Karpas-422 (cell line): Measurements from ENCODE around the gene FCHSD2. TPM values are rescaled to one million over a fixed set of nuclear protein-coding genes. Genes with fewer than 3 reads are reported as not detected.

ENCODE experiments used
- DNase-seq: peaks from one replicate; pipeline ENCODE4 v3.0.0-alpha.2; 2015
- H2AFZ ChIP-seq: fragments of 200-600 bp; sonication (generic); 2 replicates; pipeline ENCODE4 v1.6.1; 2014; ENCODE audit warnings: antibody characterized with exemption, low read length, mixed read lengths
- H3K27ac ChIP-seq: fragments of 200-600 bp; sonication (generic); 2 replicates; pipeline ENCODE4 v1.5.1; 2014; ENCODE audit warnings: mild to moderate bottlenecking, low read length, moderate library complexity
- H3K27me3 ChIP-seq: fragments of 200-600 bp; sonication (generic); 2 replicates; pipeline ENCODE4 v1.6.1; 2014; ENCODE audit warnings: low read length, mixed read lengths
- H3K36me3 ChIP-seq: fragments of 200-600 bp; sonication (generic); 2 replicates; pipeline ENCODE4 v1.6.1; 2014; ENCODE audit warnings: low read length, mixed read lengths; ENCODE audit not compliant: insufficient read depth
- H3K4me1 ChIP-seq: fragments of 200-600 bp; sonication (generic); 2 replicates; pipeline ENCODE4 v1.6.1; 2014; ENCODE audit warnings: mild to moderate bottlenecking, low read length, mixed read lengths
- H3K4me2 ChIP-seq: fragments of 200-600 bp; sonication (generic); 2 replicates; pipeline ENCODE4 v1.6.1; 2014; ENCODE audit warnings: low read length, low read depth, mild to moderate bottlenecking; ENCODE audit not compliant: poor library complexity, severe bottlenecking
- H3K4me3 ChIP-seq: fragments of 200-600 bp; sonication (generic); 2 replicates; pipeline ENCODE4 v1.5.1; 2014; ENCODE audit warnings: mild to moderate bottlenecking, antibody characterized with exemption, low read length, mixed read lengths
- H3K79me2 ChIP-seq: fragments of 200-600 bp; sonication (generic); 2 replicates; pipeline ENCODE4 v1.6.1; 2014; ENCODE audit warnings: mild to moderate bottlenecking, low read length, mixed read lengths
- H3K9ac ChIP-seq: fragments of 200-600 bp; sonication (generic); 2 replicates; pipeline ENCODE4 v1.6.0; 2014; ENCODE audit warnings: low read length
- H3K9me2 ChIP-seq: fragments of 200-600 bp; sonication (generic), shearing (Covaris generic); replicated peaks from 2 replicates; pipeline ENCODE4 v1.6.0; 2014; ENCODE audit warnings: mild to moderate bottlenecking, low read length, moderate library complexity; ENCODE audit not compliant: insufficient read depth
- H3K9me3 ChIP-seq: fragments of 300-700, 200-600 bp; sonication (generic); 2 replicates; pipeline ENCODE4 v1.6.1; 2014; ENCODE audit warnings: low read length, mixed read lengths
- H4K20me1 ChIP-seq: fragments of 200-600 bp; sonication (generic); 2 replicates; pipeline ENCODE4 v1.6.1; 2014; ENCODE audit warnings: mild to moderate bottlenecking, antibody characterized with exemption, low read length, low read depth; ENCODE audit not compliant: insufficient read depth
- total RNA-seq: library from RNA; depleted of rRNA; stranded (reverse); fragments of >200 nt; shearing (Covaris generic); gene quantifications from 2 replicates; pipeline ENCODE4 v1.2.3, GENCODE V29; 2014; ENCODE audit warnings: low replicate concordance

The FCHSD2 gene
- total RNA-seq, 1 experiment from 2014 or later, result 48.2 TPM

DNA sequence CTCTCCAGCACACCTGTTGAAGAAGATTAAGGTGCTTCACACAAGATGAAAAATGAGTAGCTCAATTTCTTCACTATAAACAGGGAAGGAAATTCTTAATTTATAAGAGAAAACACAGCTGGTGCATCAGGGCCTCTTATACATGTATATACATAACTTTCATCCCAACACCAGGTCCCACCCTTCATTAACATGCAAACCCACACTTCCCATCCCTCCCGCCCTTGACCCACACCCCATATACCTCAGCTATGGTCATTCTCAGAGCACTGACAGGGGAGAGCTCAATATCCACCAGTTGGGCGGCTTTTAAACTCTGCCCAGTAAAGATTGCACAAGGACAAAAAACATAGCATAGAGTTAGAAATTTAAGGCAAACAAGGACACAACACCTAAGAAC, 242.1 kb downstream of the FCHSD2 start:
- Histone ChIP-seq H3K4me1 (no peaks in the 10 kb centered on the region), H3K36me3 (peaks cover 9% of the 10 kb centered on the region; the same call in 1 of the 2 replicates), H3K27ac (no peak overlapping the region), H3K4me3 (no peak overlapping the region), H2AFZ (no peak overlapping the region), H3K4me2 (no peak overlapping the region), H3K27me3 (no peaks in the 10 kb centered on the region), H3K79me2 (peaks cover 17% of the 10 kb centered on the region), H3K9me2 (no peaks in the 10 kb centered on the region), H3K9me3 (no peaks in the 10 kb centered on the region), H3K9ac (no peak overlapping the region), H4K20me1 (no peaks in the 10 kb centered on the region)
- DNase-seq, result no peak

DNA sequence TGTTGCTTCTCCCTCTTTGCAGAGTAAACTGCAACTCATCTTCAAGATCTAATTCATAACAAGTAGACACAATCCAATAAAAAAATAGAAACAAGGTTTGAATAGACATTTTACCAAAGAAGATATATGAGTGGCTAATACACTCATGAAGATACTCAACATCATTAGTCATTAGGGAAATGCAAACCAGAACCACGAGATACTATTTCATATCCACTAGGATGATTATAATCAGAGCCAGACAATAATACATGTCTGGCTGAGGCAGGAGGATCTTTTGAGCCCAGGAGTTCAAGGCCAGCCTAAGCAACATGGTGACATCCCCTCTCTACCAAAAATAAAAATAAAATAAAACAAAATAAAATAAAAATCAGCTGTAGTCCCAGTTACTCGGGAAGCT, 242.9 kb downstream of the FCHSD2 start:
- no peaks in the 10 kb centered on the region for H3K9me3 ChIP-seq
- no peak overlapping the region for H3K9ac ChIP-seq
- H3K9me2 ChIP-seq, result no peaks in the 10 kb centered on the region
- peaks cover 9% of the 10 kb centered on the region; the same call in 1 of the 2 replicates for H3K36me3 ChIP-seq
- peaks cover 20% of the 10 kb centered on the region for H3K79me2 ChIP-seq
- no peak overlapping the region for H2AFZ ChIP-seq
- no peaks in the 10 kb centered on the region for H3K4me1 ChIP-seq
- no peak overlapping the region for H3K4me3 ChIP-seq
- H3K27me3 ChIP-seq, result no peaks in the 10 kb centered on the region
- no peak for DNase-seq
- H4K20me1 ChIP-seq, result no peaks in the 10 kb centered on the region
- no peak overlapping the region for H3K27ac ChIP-seq
- H3K4me2 ChIP-seq, result no peak overlapping the region

DNA sequence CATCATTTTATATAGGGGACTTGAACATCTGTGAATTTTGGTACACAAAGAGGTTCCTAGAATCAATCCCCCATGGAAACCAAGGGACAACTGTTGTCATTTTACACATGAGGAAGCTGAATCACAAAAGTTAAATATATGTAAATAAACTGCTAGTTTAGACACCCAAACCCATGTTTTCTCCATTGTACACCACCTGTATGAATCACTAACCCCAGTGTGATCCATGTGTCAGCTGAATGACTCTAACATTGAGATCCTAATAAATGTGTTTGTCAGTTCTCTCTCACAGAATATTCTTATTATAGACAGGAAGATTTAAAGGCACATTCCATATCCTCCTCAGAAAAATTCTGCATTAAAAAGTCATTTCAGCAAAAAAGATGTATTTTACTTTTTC, 244.6 kb downstream of the FCHSD2 start:
- no peak overlapping the region for H3K9ac ChIP-seq
- peaks cover 12% of the 10 kb centered on the region; the same call in 1 of the 2 replicates for H3K36me3 ChIP-seq
- H3K4me2 ChIP-seq, result no peak overlapping the region
- no peaks in the 10 kb centered on the region for H3K9me3 ChIP-seq
- H3K4me3 ChIP-seq, result no peak overlapping the region
- no peak overlapping the region for H2AFZ ChIP-seq
- no peak overlapping the region for H3K27ac ChIP-seq
- H3K79me2 ChIP-seq, result peaks cover 14% of the 10 kb centered on the region
- H4K20me1 ChIP-seq, result no peaks in the 10 kb centered on the region
- H3K4me1 ChIP-seq, result no peaks in the 10 kb centered on the region
- no peaks in the 10 kb centered on the region for H3K27me3 ChIP-seq
- H3K9me2 ChIP-seq, result no peaks in the 10 kb centered on the region
- no peak for DNase-seq

DNA sequence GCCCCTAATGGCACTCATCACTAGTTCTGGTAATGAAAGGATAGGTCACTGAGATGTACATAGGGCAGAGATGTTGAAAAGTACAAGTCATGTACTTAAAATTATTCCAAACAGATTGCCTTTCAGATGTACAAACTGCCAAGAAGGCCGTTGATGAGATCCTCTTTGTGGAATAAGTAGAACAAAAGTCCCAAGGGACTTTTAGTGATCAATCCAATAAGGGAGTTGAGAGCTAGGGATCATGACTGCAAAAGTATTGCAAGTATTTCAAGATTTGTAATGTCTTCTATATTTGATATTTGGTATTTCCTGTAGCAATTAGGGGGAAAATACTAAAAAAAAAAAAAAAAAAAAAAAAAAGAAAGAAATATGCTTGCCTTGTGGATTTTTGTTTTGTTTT, 245.7 kb downstream of the FCHSD2 start:
- H4K20me1 ChIP-seq, result no peaks in the 10 kb centered on the region
- H3K9me2 ChIP-seq, result no peaks in the 10 kb centered on the region
- H3K27me3 ChIP-seq, result no peaks in the 10 kb centered on the region
- H3K4me2 ChIP-seq, result no peak overlapping the region
- H3K79me2 ChIP-seq, result peaks cover 18% of the 10 kb centered on the region
- H2AFZ ChIP-seq, result no peak overlapping the region
- no peak overlapping the region for H3K27ac ChIP-seq
- no peak overlapping the region for H3K9ac ChIP-seq
- DNase-seq, result no peak
- peaks cover 10% of the 10 kb centered on the region; the same call in 1 of the 2 replicates for H3K36me3 ChIP-seq
- no peak overlapping the region for H3K4me3 ChIP-seq
- H3K9me3 ChIP-seq, result no peaks in the 10 kb centered on the region
- H3K4me1 ChIP-seq, result no peaks in the 10 kb centered on the region

DNA sequence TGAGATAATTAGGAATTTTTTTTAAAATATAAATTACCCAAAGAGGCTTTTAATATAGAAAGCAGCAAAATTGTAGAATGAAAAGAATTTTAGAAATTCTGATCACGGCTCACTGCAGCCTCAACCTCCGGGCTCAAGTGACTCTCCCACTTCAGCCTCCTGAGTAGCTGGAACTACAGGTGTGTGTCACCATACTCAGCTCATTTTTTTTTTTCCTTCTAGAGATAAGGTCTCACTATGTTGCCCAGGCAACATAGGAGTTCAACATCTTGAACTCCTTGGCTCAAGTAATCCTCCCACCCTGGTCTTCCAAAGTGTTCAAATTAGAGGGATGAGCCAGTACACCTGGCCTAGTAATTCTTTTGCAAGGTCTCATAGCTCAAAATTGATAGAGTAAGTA, 251.2 kb downstream of the FCHSD2 start:
- DNase-seq, result no peak
- Histone ChIP-seq H3K9ac (no peak overlapping the region), H3K27ac (no peak overlapping the region), H2AFZ (no peak overlapping the region), H3K27me3 (no peaks in the 10 kb centered on the region), H3K4me1 (no peaks in the 10 kb centered on the region), H3K4me2 (no peak overlapping the region), H3K9me3 (no peaks in the 10 kb centered on the region), H3K9me2 (no peaks in the 10 kb centered on the region), H3K36me3 (peaks cover 26% of the 10 kb centered on the region), H3K4me3 (no peak overlapping the region), H4K20me1 (no peaks in the 10 kb centered on the region), H3K79me2 (peaks cover 11% of the 10 kb centered on the region; the same call in 1 of the 2 replicates)

DNA sequence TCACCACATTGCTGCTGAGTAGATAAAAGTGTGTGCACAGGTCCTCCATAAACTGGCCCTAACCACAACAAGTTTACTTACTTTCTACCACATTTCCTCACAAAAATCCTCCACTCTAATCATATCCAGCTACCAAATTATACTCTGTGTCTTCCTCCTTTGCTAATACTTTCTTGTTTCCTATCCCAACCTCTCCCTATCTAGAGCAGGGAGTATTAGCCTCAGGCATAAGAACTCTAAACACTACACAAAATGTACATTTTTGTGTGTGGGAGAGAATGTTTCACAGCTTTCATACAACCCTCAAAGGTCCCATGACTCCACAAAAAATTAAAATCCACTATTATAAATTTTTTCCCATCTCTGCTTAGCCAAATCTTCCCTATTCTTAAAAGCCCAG, 255.5 kb downstream of the FCHSD2 start:
- no peak for DNase-seq
- Histone ChIP-seq H3K9me2 (no peaks in the 10 kb centered on the region), H3K9me3 (no peaks in the 10 kb centered on the region), H3K4me3 (no peak overlapping the region), H2AFZ (no peak overlapping the region), H4K20me1 (no peaks in the 10 kb centered on the region), H3K4me1 (no peaks in the 10 kb centered on the region), H3K9ac (no peak overlapping the region), H3K27me3 (no peaks in the 10 kb centered on the region), H3K36me3 (peaks cover 48% of the 10 kb centered on the region), H3K4me2 (no peak overlapping the region), H3K27ac (no peak overlapping the region), H3K79me2 (peaks cover 20% of the 10 kb centered on the region; the same call in 1 of the 2 replicates)

DNA sequence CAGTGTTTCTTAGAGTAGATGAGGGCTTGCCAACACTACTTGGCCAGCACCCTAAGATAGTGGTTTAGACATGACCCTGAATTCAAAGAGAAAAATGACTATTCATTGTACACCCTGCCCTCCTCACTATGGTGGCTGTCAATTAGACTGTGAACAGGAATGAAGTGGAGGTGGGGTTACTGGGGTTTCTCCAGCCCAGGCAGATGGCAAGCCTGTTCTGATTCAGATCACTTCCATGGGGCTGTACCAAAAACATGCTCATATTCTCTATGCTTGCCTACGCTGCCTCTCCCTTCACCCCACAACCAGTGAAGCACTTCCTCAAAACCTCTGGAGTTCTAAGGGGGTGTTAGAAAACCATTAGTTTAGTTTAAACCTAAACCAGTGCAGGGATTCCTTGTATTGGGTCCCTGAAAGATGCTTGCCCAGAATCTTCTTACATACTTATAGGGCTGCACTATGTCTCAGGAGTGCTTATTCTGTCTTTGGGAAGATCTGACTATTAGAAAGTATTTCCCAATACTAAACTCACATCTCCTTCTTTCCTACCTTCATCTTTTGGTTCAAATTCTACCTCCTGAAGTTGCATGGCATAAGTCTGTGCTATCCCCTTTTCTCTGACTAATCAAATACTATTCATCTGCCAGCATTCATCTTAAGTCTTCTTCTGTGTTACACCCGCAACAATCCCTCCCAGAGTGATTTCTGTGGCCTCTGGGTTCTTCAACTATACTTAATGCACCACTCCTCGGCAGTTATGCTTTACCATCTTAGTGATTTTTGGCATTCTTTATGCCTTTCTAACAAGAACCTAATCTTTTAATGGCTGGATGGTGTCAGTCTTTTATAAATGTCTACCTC, 256.1 kb downstream of the FCHSD2 start:
- peaks cover 27% of the 10 kb centered on the region; the same call in 1 of the 2 replicates for H3K79me2 ChIP-seq
- H3K9ac ChIP-seq, result no peak overlapping the region
- no peak overlapping the region for H2AFZ ChIP-seq
- no peaks in the 10 kb centered on the region for H3K27me3 ChIP-seq
- H3K27ac ChIP-seq, result no peak overlapping the region
- peaks cover 54% of the 10 kb centered on the region for H3K36me3 ChIP-seq
- H3K4me2 ChIP-seq, result no peak overlapping the region
- no peaks in the 10 kb centered on the region for H3K4me1 ChIP-seq
- DNase-seq, result no peak
- H4K20me1 ChIP-seq, result no peaks in the 10 kb centered on the region
- no peaks in the 10 kb centered on the region for H3K9me2 ChIP-seq
- no peaks in the 10 kb centered on the region for H3K9me3 ChIP-seq
- no peak overlapping the region for H3K4me3 ChIP-seq

DNA sequence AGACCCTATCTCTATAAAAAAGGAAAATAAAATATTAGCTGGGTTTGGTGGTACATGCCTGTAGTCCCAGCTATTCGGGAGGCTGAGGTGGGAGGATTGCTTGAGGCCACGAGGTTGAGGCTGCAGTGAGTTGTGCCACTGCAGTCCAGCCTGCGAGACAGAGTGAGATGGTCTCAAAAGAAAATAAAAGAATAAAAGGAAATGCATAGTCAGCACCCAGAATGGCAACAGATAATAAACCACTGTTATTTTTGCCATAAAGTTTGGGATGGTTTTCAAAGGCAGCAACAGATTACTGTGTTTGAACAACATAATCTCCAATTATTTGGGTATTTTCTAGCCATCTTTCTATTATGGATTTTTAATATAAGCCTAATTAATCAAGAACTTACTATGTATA, 266.0 kb downstream of the FCHSD2 start:
- Histone ChIP-seq H3K36me3 (peaks cover 41% of the 10 kb centered on the region), H2AFZ (no peak overlapping the region), H3K27ac (no peak overlapping the region), H3K79me2 (peaks cover 41% of the 10 kb centered on the region), H3K4me1 (no peaks in the 10 kb centered on the region), H3K4me2 (no peak overlapping the region), H3K27me3 (no peaks in the 10 kb centered on the region), H3K9me2 (no peaks in the 10 kb centered on the region), H3K4me3 (no peak overlapping the region), H4K20me1 (no peaks in the 10 kb centered on the region), H3K9me3 (no peaks in the 10 kb centered on the region), H3K9ac (no peak overlapping the region)
- DNase-seq, result no peak
